IMR-90 (cell line): Measurements from ENCODE around the gene BANP. TPM values are rescaled to one million over a fixed set of nuclear protein-coding genes. Genes with fewer than 3 reads are reported as not detected.

Experiments
- ATAC-seq: fragments of 200-7000 bp; cut with Tn5 transposase; 2 replicates; pipeline ENCODE4 v1.9.1; 2020; ENCODE audit warnings: low read depth, mild to moderate bottlenecking, moderate library complexity
- BruUV-seq: library from RNA; stranded (reverse); fragments of 400-500 nt; replicated peaks from 2 replicates; lab custom pipeline; 2021; lab: Mats Ljungman, UMichigan
- CTCF ChIA-PET: fragments of 300-600 bp; formaldehyde crosslinking; extraction: SDS; loops from one replicate; lab custom pipeline; 2021; ENCODE audit warnings: antibody characterized with exemption; lab: Yijun Ruan, JAX
- POLR2A ChIA-PET: fragments of 300-600 bp; sonication (Branson Sonifier 250); formaldehyde crosslinking; loops from one replicate; lab custom pipeline; 2022; ENCODE audit warnings: antibody characterized with exemption; ENCODE audit not compliant: unreplicated experiment; lab: Charles Lee
- DNase-seq: peaks from one replicate; pipeline ENCODE4 v3.0.0; 2013
- H2AFZ ChIP-seq: replicated peaks from 2 replicates; pipeline ENCODE3; 2013; ENCODE audit warnings: low read length, mild to moderate bottlenecking; ENCODE audit not compliant: poor library complexity
- H2AK5ac ChIP-seq: 2 replicates; pipeline ENCODE4 v1.6.1; 2013; ENCODE audit warnings: low read depth, low read length, inconsistent platforms
- H2AK9ac ChIP-seq: replicated peaks from 2 replicates; pipeline ENCODE3; 2013; ENCODE audit warnings: mild to moderate bottlenecking, low read depth, low read length, moderate library complexity; ENCODE audit not compliant: poor library complexity
- H2BK120ac ChIP-seq: 2 replicates; pipeline ENCODE4 v1.6.1; 2013; ENCODE audit warnings: low read depth, low read length, inconsistent platforms
- H2BK15ac ChIP-seq: 3 replicates; pipeline ENCODE4 v1.6.1; 2013; ENCODE audit warnings: low read depth, low read length, inconsistent platforms
- H2BK20ac ChIP-seq: 2 replicates; pipeline ENCODE4 v1.6.1; 2013; ENCODE audit warnings: low read depth, mild to moderate bottlenecking, inconsistent platforms, low read length, moderate library complexity
- H2BK5ac ChIP-seq: 2 replicates; pipeline ENCODE4 v1.6.1; 2013; ENCODE audit warnings: mild to moderate bottlenecking, low read depth, low read length, inconsistent platforms; ENCODE audit not compliant: poor library complexity, severe bottlenecking
- H3K14ac ChIP-seq: replicated peaks from 2 replicates; pipeline ENCODE4 v1.6.1; 2013; ENCODE audit warnings: low read depth, low read length, inconsistent platforms
- H3K18ac ChIP-seq: 2 replicates; pipeline ENCODE4 v1.6.1; 2013; ENCODE audit warnings: low read depth, low read length, control low read depth
- H3K23ac ChIP-seq: 2 replicates; pipeline ENCODE4 v1.6.1; 2013; ENCODE audit warnings: low read depth, low read length, inconsistent platforms
- H3K27ac ChIP-seq: 2 replicates; pipeline ENCODE4 v1.5.1; 2013; ENCODE audit warnings: mild to moderate bottlenecking, control low read depth, low read length; ENCODE audit not compliant: insufficient read depth
- H3K27me3 ChIP-seq: 2 replicates; pipeline ENCODE4 v1.6.1; 2013; ENCODE audit warnings: low read length; ENCODE audit not compliant: control insufficient read depth, insufficient read depth
- H3K36me3 ChIP-seq: 2 replicates; pipeline ENCODE4 v1.6.1; 2013; ENCODE audit warnings: low read length, mixed read lengths; ENCODE audit not compliant: control insufficient read depth, insufficient read depth
- H3K4ac ChIP-seq: 2 replicates; pipeline ENCODE4 v1.6.1; 2013; ENCODE audit warnings: low read depth, low read length, inconsistent platforms
- H3K4me1 ChIP-seq: 2 replicates; pipeline ENCODE4 v1.6.1; 2013; ENCODE audit warnings: low read length, mixed read lengths; ENCODE audit not compliant: control insufficient read depth, insufficient read depth
- H3K4me2 ChIP-seq: 2 replicates; pipeline ENCODE4 v1.6.1; 2013; ENCODE audit warnings: low read depth, mild to moderate bottlenecking, control low read depth, low read length, moderate library complexity
- H3K4me3 ChIP-seq: 2 replicates; pipeline ENCODE4 v1.5.1; 2013; ENCODE audit warnings: low read depth, mild to moderate bottlenecking, control low read depth, low read length, moderate library complexity; ENCODE audit not compliant: insufficient read depth
- H3K56ac ChIP-seq: 2 replicates; pipeline ENCODE4 v1.6.1; 2013; ENCODE audit warnings: low read length, inconsistent platforms; ENCODE audit not compliant: insufficient read depth; ENCODE audit errors: extremely low read depth
- H3K79me1 ChIP-seq, 2 experiments: 2 replicates each; pipeline ENCODE4 v1.6.1; 2013; ENCODE audit warnings: low read length in 2 of 2, inconsistent platforms in 1 of 2, low read depth in 1 of 2
- H3K9ac ChIP-seq: 2 replicates; pipeline ENCODE4 v1.6.1; 2013; ENCODE audit warnings: low read depth, low read length, control low read depth
- H3K9me1 ChIP-seq: 2 replicates; pipeline ENCODE4 v1.6.1; 2013; ENCODE audit warnings: low read length, inconsistent platforms; ENCODE audit not compliant: insufficient read depth
- H3K9me3 ChIP-seq: 2 replicates; pipeline ENCODE4 v1.6.1; 2013; ENCODE audit warnings: low read length; ENCODE audit not compliant: control insufficient read depth, insufficient read depth
- H4K20me1 ChIP-seq: 2 replicates; pipeline ENCODE4 v1.6.1; 2013; ENCODE audit warnings: low read length, inconsistent platforms; ENCODE audit not compliant: insufficient read depth
- H4K5ac ChIP-seq: 2 replicates; pipeline ENCODE4 v1.6.1; 2013; ENCODE audit warnings: mild to moderate bottlenecking, low read depth, low read length, control low read depth
- H4K8ac ChIP-seq, 2 experiments: 2 replicates each; pipeline ENCODE4 v1.6.1; 2013; ENCODE audit warnings: low read depth in 2 of 2, low read length in 2 of 2, control low read depth in 1 of 2, inconsistent platforms in 1 of 2
- H4K91ac ChIP-seq: 2 replicates; pipeline ENCODE4 v1.6.1; 2013; ENCODE audit warnings: low read depth, low read length, inconsistent platforms; ENCODE audit not compliant: insufficient read depth
- WGBS, 2 experiments: methylation state at CpG; one replicate each; pipeline versions ENCODE4 v1.1.5 to v1.1.7; 2013; ENCODE audit warnings: missing lambda C conversion rate in 2 of 2; ENCODE audit not compliant: insufficient read length in 1 of 2; ENCODE audit errors: extremely low coverage in 2 of 2; 5-methylcytosine and 5-hydroxymethylcytosine counted together
- dilution Hi-C: fragments of 300-500 bp; cut with HindIII; formaldehyde crosslinking; loops from one replicate; pipeline ENCODE4 v1.14.3; 2018; ENCODE audit warnings: low sequenced_read_pairs; ENCODE audit not compliant: unreplicated experiment
- in situ Hi-C: fragments of 300-500 bp; cut with MboI; formaldehyde crosslinking; loops from 3 replicates; pipeline ENCODE4 v1.14.3; 2019; ENCODE audit warnings: low sequenced_read_pairs, inconsistent platforms, mixed read lengths
- intact Hi-C: fragments of 100-400 bp; cut with micrococcal nuclease; formaldehyde crosslinking; loops from 2 replicates; pipeline ENCODE4 v1.10.0; 2022
- polyA plus RNA-seq, 3 experiments: library from polyadenylated mRNA; depleted of rRNA; stranded (reverse); fragments of >200 nt; gene quantifications; 2 replicates each; pipeline ENCODE4 v1.2.3, GENCODE V29; 2012; ENCODE audit warnings: low replicate concordance in 1 of 3
- total RNA-seq: library from RNA; depleted of rRNA; stranded (reverse); fragments of >200 nt; gene quantifications from 2 replicates; pipeline ENCODE4 v1.2.3, GENCODE V29; 2012
- TF ChIP-seq, protein P1 (sequence below): fragments of 150-350 bp; IDR thresholded peaks from 2 replicates; pipeline ENCODE4 v1.6.1; 2016; ENCODE audit warnings: low read depth, mild to moderate bottlenecking, low read length, moderate library complexity, borderline replicate concordance

BANP gene
- total and polyA plus RNA-seq, 2 of the 4 experiments (the other 2 are of a cell fraction), result 17.4 to 17.9 TPM

DNA sequence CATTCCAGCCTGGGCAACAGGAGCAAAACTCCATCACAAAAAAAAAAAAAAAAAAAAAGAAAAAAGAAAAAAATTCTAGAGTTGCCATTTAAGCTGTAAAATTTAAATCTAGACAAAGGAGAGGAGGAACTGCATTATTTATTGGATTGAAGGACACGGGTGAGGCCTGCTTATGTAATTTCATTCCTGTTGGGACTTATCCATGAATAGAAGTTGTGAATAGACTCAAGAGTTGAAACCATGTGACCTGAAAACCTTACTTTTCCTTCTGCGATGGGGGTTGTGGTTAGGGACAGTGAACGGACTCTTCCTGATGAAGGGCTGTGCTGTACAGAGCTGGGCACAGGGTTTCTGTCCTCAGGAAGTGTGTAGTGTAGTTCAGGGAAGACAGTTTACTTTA is 22.5 kb downstream of the BANP start:
- DNase-seq (no peak), ATAC-seq (no peak)
- Histone ChIP-seq H2BK5ac (no peak overlapping the region), H4K91ac (no peak overlapping the region), H2BK120ac (no peak overlapping the region), H3K36me3 (peaks cover 9% of the 10 kb centered on the region), H3K23ac (no peak overlapping the region), H3K18ac (no peak overlapping the region), H3K9ac (no peak overlapping the region), H2AFZ (no peak overlapping the region), H3K79me1 (peaks cover 46 to 65% of the 10 kb centered on the region in 2 experiments), H3K9me3 (peaks cover 14% of the 10 kb centered on the region), H2AK9ac (no peak overlapping the region), H3K14ac (no peak overlapping the region), H3K4me2 (no peak overlapping the region), H2AK5ac (no peak overlapping the region), H3K56ac (no peak overlapping the region), H3K27ac (no peak overlapping the region), H3K4ac (no peak overlapping the region), H3K9me1 (peaks cover 8% of the 10 kb centered on the region), H4K20me1 (peaks cover 11% of the 10 kb centered on the region), H3K27me3 (no peaks in the 10 kb centered on the region), H4K5ac (no peak overlapping the region), H4K8ac (no peak overlapping the region), H2BK15ac (no peak overlapping the region), H3K4me1 (peaks cover 11% of the 10 kb centered on the region), H3K4me3 (no peak overlapping the region), H2BK20ac (no peak overlapping the region)
- POLR2A ChIA-PET, result no interaction called here
- in situ Hi-C loops, result no loop called here
- BruUV-seq, result no TSS peak
- TF ChIP-seq, protein P1, sequence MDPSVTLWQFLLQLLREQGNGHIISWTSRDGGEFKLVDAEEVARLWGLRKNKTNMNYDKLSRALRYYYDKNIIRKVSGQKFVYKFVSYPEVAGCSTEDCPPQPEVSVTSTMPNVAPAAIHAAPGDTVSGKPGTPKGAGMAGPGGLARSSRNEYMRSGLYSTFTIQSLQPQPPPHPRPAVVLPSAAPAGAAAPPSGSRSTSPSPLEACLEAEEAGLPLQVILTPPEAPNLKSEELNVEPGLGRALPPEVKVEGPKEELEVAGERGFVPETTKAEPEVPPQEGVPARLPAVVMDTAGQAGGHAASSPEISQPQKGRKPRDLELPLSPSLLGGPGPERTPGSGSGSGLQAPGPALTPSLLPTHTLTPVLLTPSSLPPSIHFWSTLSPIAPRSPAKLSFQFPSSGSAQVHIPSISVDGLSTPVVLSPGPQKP, result no peak
- dilution Hi-C loops, result no loop called here
- CTCF ChIA-PET, result no interaction called here
- 100% methylated on average over 1 of the region's 3 CpGs; no CpG with 5 or more reads in 1 of the 2 experiments for WGBS, 2 experiments
- intact Hi-C loops, result no loop called here
